Right cardiac atrium (tissue), 5 donors: Measurements from ENCODE around the gene CTLA4. TPM values are rescaled to one million over a fixed set of nuclear protein-coding genes. Genes with fewer than 3 reads are reported as not detected.

Source experiments
- ATAC-seq, 2 donors: fragments of 200-7000 bp; cut with Tn5 transposase; one replicate each; pipeline versions ENCODE4 v1.8.0 to v1.9.1; 2020; ENCODE audit warnings: moderate library complexity in 2 of 2, mild to moderate bottlenecking in 1 of 2
- DNase-seq, 3 donors: peaks; one replicate each; pipeline ENCODE4 v3.0.0-alpha.2; 2020
- H3K27ac ChIP-seq: one replicate; pipeline ENCODE4 v1.5.1; 2013; ENCODE audit warnings: mild to moderate bottlenecking, low read length, control low read depth, moderate library complexity
- H3K27me3 ChIP-seq: one replicate; pipeline ENCODE4 v1.6.1; 2013; ENCODE audit not compliant: control insufficient read depth, insufficient read depth
- H3K4me1 ChIP-seq: one replicate; pipeline ENCODE4 v1.6.1; 2013; ENCODE audit warnings: low read length; ENCODE audit not compliant: control insufficient read depth, insufficient read depth
- H3K4me3 ChIP-seq: one replicate; pipeline ENCODE4 v1.5.1; 2013; ENCODE audit warnings: low read length, control low read depth
- H3K9me3 ChIP-seq: one replicate; pipeline ENCODE4 v1.6.1; 2013; ENCODE audit warnings: low read length; ENCODE audit not compliant: control insufficient read depth
- WGBS: extraction: QIAGEN DNeasy Blood & Tissue Kit; methylation state at CpG from one replicate; pipeline ENCODE4 v1.1.7; 2013; 5-methylcytosine and 5-hydroxymethylcytosine counted together
- intact Hi-C, 4 donors: fragments of 100-400 bp; cut with DNase I; formaldehyde crosslinking; loops; one replicate each; pipeline versions ENCODE4 v1.11.0 to v1.14.0; 2022 to 2023
- polyA plus RNA-seq: library from polyadenylated mRNA; stranded (reverse); fragments of 200-250 nt; gene quantifications from one replicate; pipeline ENCODE4 v1.2.3, GENCODE V29; 2013
- total RNA-seq, 4 donors: library from RNA; stranded (reverse); fragmentation: NEBNext Ultra II Directional; extraction: Animal tissue kit (Norgen Biotek cat#: 25700); gene quantifications; one replicate each; pipeline ENCODE4 v1.2.1, GENCODE V29; 2021
- donor health status: healthy with polysubstance abuse.
- donor health status: DM: no; HTN: yes; CAD: no.
- donor health status: DM: no; HTN: no; CAD: no.
- donor health status: DM: no; HTN: yes; CAD: no; lungs with severe emphysema.
- donor health status: DM: yes; HTN: yes; CAD: no.

CTLA4 gene
- total and polyA plus RNA-seq, 5 donors = 0.07 TPM; not detected in 4

- DNase-seq (no peak), ATAC-seq (no peak)
- Histone ChIP-seq H3K4me3 (no peak overlapping the region), H3K27ac (no peak overlapping the region), H3K4me1 (peaks cover 1% of the 10 kb centered on the region), H3K27me3 (no peaks in the 10 kb centered on the region), H3K9me3 (no peaks in the 10 kb centered on the region)
- intact Hi-C loops = no loop called here
- 95% methylated on average over 2 of the region's 2 CpGs for WGBS
Measured at GRCh38 chr2:203858176-203858575, 9.4 kb upstream of the CTLA4 start.

- no peaks in the 10 kb centered on the region for H3K27me3 ChIP-seq
- WGBS = 68% methylated on average over 3 of the region's 3 CpGs
- DNase-seq (no peak), ATAC-seq (no peak)
- intact Hi-C loops = no loop called here
- no peak overlapping the region for H3K4me3 ChIP-seq
- no peak overlapping the region for H3K27ac ChIP-seq
- H3K4me1 ChIP-seq = peaks cover 1% of the 10 kb centered on the region
- H3K9me3 ChIP-seq = no peaks in the 10 kb centered on the region
Measured at GRCh38 chr2:203859030-203859789, 8.4 kb upstream of the CTLA4 start.

GRCh38 chr2:203861197-203861596, 6.4 kb upstream of the CTLA4 start:
- Histone ChIP-seq H3K4me1 (peaks cover 1% of the 10 kb centered on the region), H3K27ac (no peak overlapping the region), H3K27me3 (no peaks in the 10 kb centered on the region), H3K4me3 (no peak overlapping the region), H3K9me3 (no peaks in the 10 kb centered on the region)
- ATAC-seq (no peak), DNase-seq (no peak)
- 82% methylated on average over 4 of the region's 4 CpGs for WGBS
- intact Hi-C loops = no loop called here

- Histone ChIP-seq H3K27me3 (no peaks in the 10 kb centered on the region), H3K4me3 (no peak overlapping the region), H3K4me1 (peaks cover 1% of the 10 kb centered on the region), H3K9me3 (no peaks in the 10 kb centered on the region), H3K27ac (no peak overlapping the region)
- DNase-seq = no peak
- 66% methylated on average over 1 of the region's 1 CpG for WGBS
- ATAC-seq = no peak
- intact Hi-C loops = no loop called here
Measured at GRCh38 chr2:203861607-203862006, 6.0 kb upstream of the CTLA4 start.

- intact Hi-C loops = no loop called here
- DNase-seq (no peak), ATAC-seq (no peak)
- H3K27me3 ChIP-seq = no peaks in the 10 kb centered on the region
- H3K27ac ChIP-seq = no peak overlapping the region
- no peaks in the 10 kb centered on the region for H3K4me1 ChIP-seq
- no peaks in the 10 kb centered on the region for H3K9me3 ChIP-seq
- H3K4me3 ChIP-seq = no peak overlapping the region
- 75% methylated on average over 6 of the region's 6 CpGs for WGBS
Measured at GRCh38 chr2:203869223-203870042, 1.9 kb downstream of the CTLA4 start.

GRCh38 chr2:203870481-203870880, 2.9 kb downstream of the CTLA4 start:
- Histone ChIP-seq H3K9me3 (no peaks in the 10 kb centered on the region), H3K27me3 (no peaks in the 10 kb centered on the region), H3K4me3 (no peak overlapping the region), H3K4me1 (no peaks in the 10 kb centered on the region), H3K27ac (no peak overlapping the region)
- ATAC-seq (no peak), DNase-seq (no peak)
- 94% methylated on average over 9 of the region's 9 CpGs for WGBS
- intact Hi-C loops = no loop called here

GRCh38 chr2:203870941-203871340, 3.4 kb downstream of the CTLA4 start:
- 84% methylated on average over 2 of the region's 2 CpGs for WGBS
- no peak overlapping the region for H3K27ac ChIP-seq
- H3K27me3 ChIP-seq = no peaks in the 10 kb centered on the region
- no peak for DNase-seq
- no peak for ATAC-seq
- intact Hi-C loops = no loop called here
- H3K4me3 ChIP-seq = no peak overlapping the region
- no peaks in the 10 kb centered on the region for H3K4me1 ChIP-seq
- no peaks in the 10 kb centered on the region for H3K9me3 ChIP-seq

- Histone ChIP-seq H3K27me3 (no peaks in the 10 kb centered on the region), H3K27ac (peak overlapping the region; percentile 10), H3K4me3 (no peak overlapping the region), H3K9me3 (no peaks in the 10 kb centered on the region), H3K4me1 (no peaks in the 10 kb centered on the region)
- intact Hi-C loops = no loop called here
- 79% methylated on average over 6 of the region's 6 CpGs for WGBS
- ATAC-seq (no peak), DNase-seq (no peak)
Measured at GRCh38 chr2:203871371-203871983, 3.9 kb downstream of the CTLA4 start.

GRCh38 chr2:203873461-203873860, 5.9 kb downstream of the CTLA4 start:
- intact Hi-C loops = no loop called here
- no peaks in the 10 kb centered on the region for H3K27me3 ChIP-seq
- no peaks in the 10 kb centered on the region for H3K4me1 ChIP-seq
- no peak for ATAC-seq
- H3K9me3 ChIP-seq = no peaks in the 10 kb centered on the region
- DNase-seq = no peak
- H3K27ac ChIP-seq = no peak overlapping the region
- H3K4me3 ChIP-seq = no peak overlapping the region
- WGBS = 80% methylated on average over 2 of the region's 2 CpGs

GRCh38 chr2:203873921-203874631, 6.5 kb downstream of the CTLA4 start:
- intact Hi-C loops = no loop called here
- no peak for ATAC-seq
- Histone ChIP-seq H3K4me1 (no peaks in the 10 kb centered on the region), H3K27me3 (no peaks in the 10 kb centered on the region), H3K27ac (no peak overlapping the region), H3K9me3 (no peaks in the 10 kb centered on the region), H3K4me3 (no peak overlapping the region)
- WGBS = 81% methylated on average over 5 of the region's 5 CpGs
- no peak for DNase-seq

GRCh38 chr2:203875471-203875870, 7.9 kb downstream of the CTLA4 start:
- Histone ChIP-seq H3K4me1 (no peaks in the 10 kb centered on the region), H3K9me3 (no peaks in the 10 kb centered on the region), H3K27ac (no peak overlapping the region), H3K27me3 (no peaks in the 10 kb centered on the region), H3K4me3 (no peak overlapping the region)
- ATAC-seq = no peak
- no peak for DNase-seq
- intact Hi-C loops = no loop called here
- WGBS = 93% methylated on average over 4 of the region's 4 CpGs
